ENCODE data around the gene LGR4. TPM values are rescaled to one million over a fixed set of nuclear protein-coding genes. Genes with fewer than 3 reads are reported as not detected.
A peak's percentile ranks its signal among the peaks of the same experiment; 100 is the strongest.
"Not testable (repeated sequence)": the region's sequence is repeated elsewhere in the genome, so short reads cannot be mapped to it uniquely, and the experiment has no call there.

Gene LGR4
- total RNA-seq, 1 donor from 2014 or later = 13.0 TPM

- Histone ChIP-seq H3K4me3 (no peak overlapping the region), H3K9me3 (replicated peaks) (no peaks in the 10 kb centered on the region), H3K27me3 (ENCODE audit: low read depth) (no peaks in the 10 kb centered on the region), H3K4me1 (peaks cover 45% of the 10 kb centered on the region), H3K36me3 (no peaks in the 10 kb centered on the region), H3K27ac (replicated peaks) (peak overlapping the region; percentile 31)
- no peak for DNase-seq
- TF ChIP-seq CTCF (IDR thresholded peaks at IDR 0.05; ENCODE audit: borderline replicate concordance) = no peak
- intact Hi-C loops (cut with micrococcal nuclease) = no loop called here
Observed at GRCh38 chr11:27452147-27452546, 20.4 kb downstream of the LGR4 start.

GRCh38 chr11:27451244-27451965 is 21.2 kb downstream of the LGR4 start:
- Histone ChIP-seq H3K4me1 (peaks cover 39% of the 10 kb centered on the region), H3K27ac (replicated peaks) (peak overlapping the region; percentile 31), H3K36me3 (no peaks in the 10 kb centered on the region), H3K9me3 (replicated peaks) (no peaks in the 10 kb centered on the region), H3K27me3 (ENCODE audit: low read depth) (no peaks in the 10 kb centered on the region), H3K4me3 (no peak overlapping the region)
- no peak for DNase-seq
- intact Hi-C loops (cut with micrococcal nuclease) = no loop called here
- TF ChIP-seq CTCF (IDR thresholded peaks at IDR 0.05; ENCODE audit: borderline replicate concordance) = no peak

- H3K27me3 ChIP-seq (ENCODE audit: low read depth); H3K27ac ChIP-seq (replicated peaks); H3K36me3 ChIP-seq; intact Hi-C loops (cut with micrococcal nuclease); DNase-seq; H3K4me3 ChIP-seq; H3K9me3 ChIP-seq (replicated peaks): not testable (repeated sequence)
- H3K4me1 ChIP-seq = peaks cover 44% of the 10 kb centered on the region
Observed at GRCh38 chr11:27448184-27448540, 24.4 kb downstream of the LGR4 start.

- Histone ChIP-seq H3K27ac (replicated peaks) (no peak overlapping the region), H3K4me3 (no peak overlapping the region), H3K36me3 (no peaks in the 10 kb centered on the region), H3K9me3 (replicated peaks) (no peaks in the 10 kb centered on the region), H3K27me3 (ENCODE audit: low read depth) (no peaks in the 10 kb centered on the region), H3K4me1 (peaks cover 47% of the 10 kb centered on the region)
- no peak for DNase-seq
- TF ChIP-seq CTCF (IDR thresholded peaks at IDR 0.05; ENCODE audit: borderline replicate concordance) = no peak
- intact Hi-C loops (cut with micrococcal nuclease) = no loop called here
Observed at GRCh38 chr11:27447288-27448183, 25.1 kb downstream of the LGR4 start.

GRCh38 chr11:27445625-27446024 is 27.0 kb downstream of the LGR4 start:
- no peak overlapping the region for H3K27ac ChIP-seq (replicated peaks)
- intact Hi-C loops (cut with micrococcal nuclease) = no loop called here
- H3K4me1 ChIP-seq = peaks cover 28% of the 10 kb centered on the region
- H3K4me3 ChIP-seq = no peak overlapping the region
- no peaks in the 10 kb centered on the region for H3K36me3 ChIP-seq
- no peaks in the 10 kb centered on the region for H3K27me3 ChIP-seq (ENCODE audit: low read depth)
- no peak for TF ChIP-seq CTCF (IDR thresholded peaks at IDR 0.05; ENCODE audit: borderline replicate concordance)
- no peaks in the 10 kb centered on the region for H3K9me3 ChIP-seq (replicated peaks)
- no peak for DNase-seq

- no peak overlapping the region for H3K4me3 ChIP-seq
- H3K9me3 ChIP-seq (replicated peaks) = no peaks in the 10 kb centered on the region
- H3K36me3 ChIP-seq = no peaks in the 10 kb centered on the region
- no peak for DNase-seq
- no peaks in the 10 kb centered on the region for H3K27me3 ChIP-seq (ENCODE audit: low read depth)
- peaks cover 25% of the 10 kb centered on the region for H3K4me1 ChIP-seq
- TF ChIP-seq CTCF (IDR thresholded peaks at IDR 0.05; ENCODE audit: borderline replicate concordance) = no peak
- no peak overlapping the region for H3K27ac ChIP-seq (replicated peaks)
- intact Hi-C loops (cut with micrococcal nuclease) = no loop called here
Observed at GRCh38 chr11:27444801-27445215, 27.8 kb downstream of the LGR4 start.
